ENCODE data around the gene MORF4L1.

- no peak for TF ChIP-seq CTCF (IDR thresholded peaks at IDR 0.05)
- no peak for TF ChIP-seq POLR2AphosphoS5 (IDR thresholded peaks at IDR 0.05)
- TF ChIP-seq EP300 (IDR thresholded peaks at IDR 0.05), result no peak
Measured at GRCh38 chr15:78873793-78874765, 1.4 kb downstream of the MORF4L1 start.
